ELF-1 (cell line): Measurements from ENCODE around the gene LDB2.

Experiments
- DNase-seq: peaks from one replicate; pipeline ENCODE4 v3.0.0-alpha.2; 2016; ENCODE audit warnings: low read depth, low spot score

The LDB2 gene

GRCh38 chr4:16884673-16885460 lies 13.6 kb downstream of the LDB2 start:
- DNase-seq = no peak

GRCh38 chr4:16883806-16884205 lies 14.6 kb downstream of the LDB2 start:
- no peak for DNase-seq

- DNase-seq = no peak
Measured at GRCh38 chr4:16881151-16881884, 17.1 kb downstream of the LDB2 start.

GRCh38 chr4:16875487-16875886 lies 23.0 kb downstream of the LDB2 start:
- DNase-seq = no peak

GRCh38 chr4:16869594-16870245 lies 28.7 kb downstream of the LDB2 start:
- no peak for DNase-seq

GRCh38 chr4:16868674-16869073 lies 29.8 kb downstream of the LDB2 start:
- DNase-seq = no peak

GRCh38 chr4:16867827-16868226 lies 30.6 kb downstream of the LDB2 start:
- DNase-seq = no peak

GRCh38 chr4:16866974-16867373 lies 31.5 kb downstream of the LDB2 start:
- DNase-seq = no peak

GRCh38 chr4:16865897-16866283 lies 32.6 kb downstream of the LDB2 start:
- no peak for DNase-seq

GRCh38 chr4:16865209-16865896 lies 33.1 kb downstream of the LDB2 start:
- no peak for DNase-seq

- no peak for DNase-seq
Measured at GRCh38 chr4:16864199-16864598, 34.2 kb downstream of the LDB2 start.

- no peak for DNase-seq
Measured at GRCh38 chr4:16862697-16863096, 35.7 kb downstream of the LDB2 start.

GRCh38 chr4:16860516-16860915 lies 37.9 kb downstream of the LDB2 start:
- DNase-seq = no peak

- DNase-seq = no peak
Measured at GRCh38 chr4:16859031-16859430, 39.4 kb downstream of the LDB2 start.

- peak; percentile 64 for DNase-seq
Measured at GRCh38 chr4:16858275-16858752, 40.1 kb downstream of the LDB2 start.

- no peak for DNase-seq
Measured at GRCh38 chr4:16857425-16857824, 41.0 kb downstream of the LDB2 start.

- no peak for DNase-seq
Measured at GRCh38 chr4:16853640-16854039, 44.8 kb downstream of the LDB2 start.

GRCh38 chr4:16852644-16853043 lies 45.8 kb downstream of the LDB2 start:
- no peak for DNase-seq

- DNase-seq = no peak
Measured at GRCh38 chr4:16852228-16852627, 46.2 kb downstream of the LDB2 start.

GRCh38 chr4:16846540-16847117 lies 51.8 kb downstream of the LDB2 start:
- DNase-seq = no peak

GRCh38 chr4:16844816-16845586 lies 53.4 kb downstream of the LDB2 start:
- DNase-seq = peak; percentile 13
